GM20431 (cell line): Measurements from ENCODE around the gene EXOC7.
"Not testable (repeated sequence)": the region's sequence is repeated elsewhere in the genome, so short reads cannot be mapped to it uniquely, and the experiment has no call there.

Experiments used
- in situ Hi-C: fragments of 300-500 bp; cut with MseI, MboI; formaldehyde crosslinking; loops from one replicate; pipeline ENCODE4 v1.15.0; 2020; ENCODE audit warnings: low sequenced_read_pairs; ENCODE audit not compliant: unreplicated experiment

The EXOC7 gene

DNA sequence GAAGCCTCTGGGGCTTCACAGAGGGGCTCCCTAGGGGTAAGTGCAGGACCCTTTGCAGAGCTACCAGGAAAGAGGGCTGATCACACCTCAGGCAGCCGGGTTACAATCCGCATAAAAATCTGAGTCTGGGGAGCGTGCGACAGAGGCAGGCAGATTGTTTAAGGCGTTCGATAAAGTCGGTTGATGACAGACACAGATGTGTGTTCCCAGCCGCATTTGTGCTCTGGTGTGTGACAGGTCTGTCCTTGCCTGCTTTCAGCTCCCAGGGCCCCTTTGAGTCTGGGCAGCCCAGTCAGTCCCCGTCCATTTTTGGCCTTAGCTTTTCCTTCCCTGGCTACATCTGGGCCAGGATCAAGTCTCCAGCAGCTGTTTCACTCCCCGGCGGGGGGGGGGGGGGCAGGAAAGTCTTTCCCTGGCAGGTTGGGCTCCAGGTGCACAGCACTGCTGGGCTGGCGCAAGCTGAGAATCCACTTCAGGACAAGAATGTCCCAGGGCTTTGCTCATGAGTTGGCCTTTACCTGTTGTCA lies 25.9 kb downstream of the EXOC7 start:
- in situ Hi-C loops = no loop called here

DNA sequence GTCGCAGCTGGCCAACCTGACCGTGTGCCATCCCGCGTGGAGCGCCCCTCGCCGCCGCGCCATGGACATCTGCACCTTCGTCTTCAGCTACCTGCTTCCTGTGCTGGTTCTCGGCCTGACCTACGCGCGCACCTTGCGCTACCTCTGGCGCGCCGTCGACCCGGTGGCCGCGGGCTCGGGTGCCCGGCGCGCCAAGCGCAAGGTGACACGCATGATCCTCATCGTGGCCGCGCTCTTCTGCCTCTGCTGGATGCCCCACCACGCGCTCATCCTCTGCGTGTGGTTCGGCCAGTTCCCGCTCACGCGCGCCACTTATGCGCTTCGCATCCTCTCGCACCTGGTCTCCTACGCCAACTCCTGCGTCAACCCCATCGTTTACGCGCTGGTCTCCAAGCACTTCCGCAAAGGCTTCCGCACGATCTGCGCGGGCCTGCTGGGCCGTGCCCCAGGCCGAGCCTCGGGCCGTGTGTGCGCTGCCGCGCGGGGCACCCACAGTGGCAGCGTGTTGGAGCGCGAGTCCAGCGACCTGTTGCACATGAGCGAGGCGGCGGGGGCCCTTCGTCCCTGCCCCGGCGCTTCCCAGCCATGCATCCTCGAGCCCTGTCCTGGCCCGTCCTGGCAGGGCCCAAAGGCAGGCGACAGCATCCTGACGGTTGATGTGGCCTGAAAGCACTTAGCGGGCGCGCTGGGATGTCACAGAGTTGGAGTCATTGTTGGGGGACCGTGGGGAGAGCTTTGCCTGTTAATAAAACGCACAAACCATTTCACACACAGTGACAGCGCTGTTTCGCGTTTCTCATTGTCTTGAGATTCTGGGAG lies 26.6 kb downstream of the EXOC7 start:
- in situ Hi-C loops = no loop called here

DNA sequence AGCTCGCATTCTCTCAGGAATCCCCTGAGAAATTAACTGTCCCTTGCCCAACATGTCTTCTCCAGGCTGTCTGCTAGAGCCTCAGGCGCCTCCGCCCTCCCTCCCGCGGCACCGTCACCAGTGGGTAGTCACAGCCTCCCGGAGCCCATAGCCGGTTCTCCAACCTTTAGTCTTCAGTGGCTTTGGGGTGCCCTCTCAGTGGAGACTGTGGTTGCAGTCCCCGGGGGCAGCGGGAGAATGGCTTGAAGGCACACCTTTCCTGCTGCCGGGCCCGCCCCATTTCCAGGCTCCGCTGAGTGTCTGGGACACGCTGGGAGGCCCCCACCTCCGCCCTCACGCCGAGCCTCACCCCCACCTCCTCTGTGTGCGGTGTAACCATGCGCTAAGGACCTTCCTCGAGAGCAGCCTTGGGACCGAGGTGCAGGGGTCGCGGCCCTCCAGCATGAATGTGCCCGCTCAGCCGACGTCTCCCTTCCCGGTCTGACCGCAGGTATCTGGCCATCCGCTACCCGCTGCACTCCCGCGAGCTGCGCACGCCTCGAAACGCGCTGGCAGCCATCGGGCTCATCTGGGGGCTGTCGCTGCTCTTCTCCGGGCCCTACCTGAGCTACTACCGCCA lies 27.3 kb downstream of the EXOC7 start:
- in situ Hi-C loops = no loop called here

DNA sequence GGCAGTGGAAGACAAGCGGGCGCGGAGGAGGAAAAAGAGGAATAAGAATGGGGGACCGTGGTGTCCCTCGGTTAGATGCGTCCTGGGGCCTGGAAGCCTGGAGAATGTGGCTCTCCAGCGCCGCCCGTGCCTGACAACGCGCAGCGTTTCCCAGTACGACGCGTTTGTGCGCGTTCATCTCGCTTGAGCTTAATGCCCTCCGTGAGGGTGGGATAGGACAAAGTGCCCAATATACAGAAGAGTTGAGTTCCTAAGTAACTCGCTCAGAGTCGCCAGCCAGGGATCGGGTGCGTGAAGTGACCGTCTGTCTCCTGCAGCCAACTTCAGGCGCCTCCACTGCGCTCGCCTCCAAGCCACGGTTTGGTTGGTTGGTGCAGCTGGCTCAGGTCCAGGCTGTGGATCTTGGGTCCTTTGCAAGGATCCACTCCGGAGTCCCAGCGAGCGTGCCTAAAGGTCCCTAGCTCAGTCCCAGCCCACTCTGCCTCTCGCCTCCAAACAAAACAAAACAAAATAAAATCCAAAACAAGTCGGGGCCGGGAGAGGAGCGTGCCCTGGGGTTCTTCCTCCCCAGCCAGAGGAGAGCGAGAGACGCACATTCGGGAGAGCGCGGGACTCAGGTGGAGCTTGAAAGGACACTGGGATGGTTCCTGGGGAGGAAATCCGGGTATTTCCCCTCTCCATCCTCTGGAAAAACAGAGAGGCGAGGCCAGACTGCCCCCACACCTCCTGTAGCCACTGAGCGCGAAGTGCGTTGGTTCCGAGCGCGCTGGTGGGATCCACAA lies 28.0 kb downstream of the EXOC7 start:
- in situ Hi-C loops = no loop called here

DNA sequence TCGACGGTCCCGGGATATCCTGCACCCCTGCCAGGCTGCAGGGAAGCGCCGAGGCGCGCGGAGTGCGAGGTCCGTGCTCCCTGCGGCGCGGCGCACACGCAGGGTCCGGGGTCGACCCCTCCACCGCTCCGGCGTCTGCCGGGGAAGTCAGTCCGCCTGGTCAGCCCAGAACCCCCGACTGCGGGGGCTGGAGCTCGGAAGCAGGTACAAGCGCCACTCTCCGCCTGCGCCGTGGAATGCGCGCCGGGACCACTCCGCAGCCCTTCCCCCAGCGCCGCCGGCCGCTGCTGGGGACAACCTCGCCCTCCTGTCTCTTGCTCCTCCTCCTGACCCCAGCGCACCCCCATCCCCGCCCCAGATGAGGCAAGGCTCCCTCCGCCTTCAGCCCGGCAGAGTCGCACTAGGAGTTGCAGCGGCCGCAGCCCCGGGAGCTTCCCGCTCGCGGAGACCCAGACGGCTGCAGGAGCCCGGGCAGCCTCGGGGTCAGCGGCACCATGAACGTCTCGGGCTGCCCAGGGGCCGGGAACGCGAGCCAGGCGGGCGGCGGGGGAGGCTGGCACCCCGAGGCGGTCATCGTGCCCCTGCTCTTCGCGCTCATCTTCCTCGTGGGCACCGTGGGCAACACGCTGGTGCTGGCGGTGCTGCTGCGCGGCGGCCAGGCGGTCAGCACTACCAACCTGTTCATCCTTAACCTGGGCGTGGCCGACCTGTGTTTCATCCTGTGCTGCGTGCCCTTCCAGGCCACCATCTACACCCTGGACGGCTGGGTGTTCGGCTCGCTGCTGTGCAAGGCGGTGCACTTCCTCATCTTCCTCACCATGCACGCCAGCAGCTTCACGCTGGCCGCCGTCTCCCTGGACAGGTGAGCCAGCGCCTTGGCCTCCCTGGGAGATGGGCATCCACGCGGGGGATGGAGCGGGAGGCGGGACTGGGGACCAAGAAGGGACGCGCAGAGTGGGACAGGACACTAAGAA lies 28.9 kb downstream of the EXOC7 start, which contains the start of gene GALR2:
GALR2 (plus strand) TSS at position 392 of the 974 bp plus-strand sequence; CDS start at position 495, 103 bp downstream.
- in situ Hi-C loops = no loop called here

DNA sequence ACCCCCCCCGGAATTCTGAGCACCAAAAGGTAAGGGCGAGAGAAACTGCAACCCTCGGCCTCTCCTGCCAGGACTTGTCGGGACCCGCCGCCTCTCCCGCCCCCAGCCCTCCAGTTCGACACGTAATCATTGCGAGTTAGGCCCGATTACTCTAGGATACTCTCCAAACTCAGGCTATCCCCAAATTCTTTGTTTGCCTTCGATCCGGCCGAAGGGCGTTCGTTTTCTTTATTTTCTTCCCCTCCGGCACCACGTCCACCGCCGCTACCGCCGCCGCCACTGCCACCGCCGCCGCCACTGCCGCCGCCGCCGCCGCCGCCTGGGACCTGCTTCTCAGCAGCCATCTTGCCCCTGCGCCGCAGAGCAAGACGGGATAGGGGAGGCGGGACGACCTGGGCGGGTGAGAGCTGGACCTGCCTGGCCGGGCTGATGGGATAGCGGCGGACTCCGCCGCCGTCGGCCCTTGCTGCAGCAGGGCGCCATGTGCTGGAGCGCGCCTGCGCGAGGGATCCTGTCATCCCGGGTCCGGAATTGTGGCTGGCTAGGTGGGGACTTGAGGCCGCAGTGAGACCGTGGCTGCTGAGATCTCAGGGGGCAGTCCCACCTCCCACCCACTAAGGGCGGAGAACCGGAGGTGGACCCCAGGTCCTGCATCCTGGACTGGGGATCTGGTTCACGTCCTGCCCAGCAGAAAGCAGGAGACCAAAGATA lies 31.3 kb downstream of the EXOC7 start, which contains the start of gene SRP68:
SRP68 (minus strand) TSS at position 370 of the 711 bp plus-strand sequence; CDS start at position 344, 26 bp downstream.
- in situ Hi-C loops = no loop called here

DNA sequence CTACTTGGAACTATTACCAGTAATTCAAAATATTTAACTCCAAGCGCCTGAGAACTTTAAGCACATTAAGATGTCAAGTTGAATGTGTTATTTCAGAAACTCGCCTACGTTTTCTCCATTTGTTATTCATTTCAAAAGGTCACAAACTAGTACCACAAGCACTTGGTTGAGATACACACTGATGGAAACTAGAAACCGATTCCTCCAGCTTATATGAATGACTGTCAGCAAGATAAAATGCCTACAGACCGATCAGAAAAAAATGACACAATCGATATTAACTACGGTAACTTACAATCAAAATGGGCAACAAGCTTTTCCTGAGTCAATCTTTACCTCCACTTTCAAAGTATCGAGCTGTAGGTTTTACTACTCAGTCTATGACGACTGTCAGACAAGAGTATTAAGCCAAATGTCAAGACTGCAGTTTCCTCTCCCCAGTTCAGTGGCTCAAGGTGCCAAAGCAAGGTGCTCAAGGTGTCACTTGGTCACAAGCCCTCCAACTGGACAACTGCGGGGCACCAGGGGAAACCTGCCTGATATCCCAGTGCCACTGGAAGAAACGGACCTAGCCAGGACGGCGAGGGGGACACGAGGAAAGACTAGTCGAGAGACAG lies 31.9 kb downstream of the EXOC7 start:
- in situ Hi-C loops = no loop called here

DNA sequence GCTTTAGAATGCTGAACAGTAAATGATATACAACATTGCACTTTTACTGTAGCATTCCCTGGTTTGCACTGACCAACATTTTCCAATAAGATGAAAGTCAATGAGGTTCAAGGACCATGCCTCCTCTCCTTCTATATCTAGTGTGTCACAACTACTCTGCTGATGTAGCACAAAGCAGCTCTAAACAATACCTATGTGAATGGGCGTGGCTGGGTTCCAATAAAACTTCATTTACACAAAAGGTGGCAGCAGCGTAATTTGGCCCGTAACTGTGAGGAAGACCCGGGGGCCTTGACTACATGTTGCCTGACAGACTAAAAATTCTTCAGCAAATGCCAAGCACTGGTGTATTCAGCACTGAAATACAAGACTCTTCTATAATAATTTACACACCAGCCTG lies 37.8 kb downstream of the EXOC7 start:
- in situ Hi-C loops = no loop called here

DNA sequence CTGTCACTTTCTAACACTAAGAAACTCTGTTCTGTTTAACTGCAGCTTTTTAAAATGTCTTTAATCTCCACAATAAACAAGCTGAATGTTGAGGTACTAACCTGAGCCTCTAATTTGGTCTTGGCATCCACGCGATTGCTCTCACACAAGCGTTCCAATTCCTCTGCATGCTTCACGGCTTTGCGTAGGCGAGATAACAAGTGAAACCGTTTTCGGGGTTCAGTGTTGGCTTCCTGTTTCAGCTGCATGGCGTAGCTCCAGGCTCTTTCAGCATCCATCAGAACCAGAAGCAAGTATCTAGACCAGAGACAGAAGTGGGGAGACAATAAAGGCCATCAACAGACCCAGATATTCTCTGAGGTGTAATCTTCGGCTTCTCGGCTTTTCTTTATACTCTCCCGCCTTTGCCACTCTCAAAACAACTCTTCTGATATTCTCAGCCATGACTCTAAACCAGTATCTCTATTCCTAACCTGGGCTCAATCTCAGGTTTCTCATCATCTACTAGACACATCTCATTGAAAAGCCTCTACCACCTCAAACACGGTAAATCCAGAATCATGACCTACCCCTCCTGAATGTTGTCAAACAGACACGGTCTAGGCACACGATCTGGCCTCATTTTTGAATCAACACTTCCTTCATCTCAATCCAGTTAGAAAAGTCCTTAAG lies 39.6 kb downstream of the EXOC7 start:
- in situ Hi-C loops = no loop called here

DNA sequence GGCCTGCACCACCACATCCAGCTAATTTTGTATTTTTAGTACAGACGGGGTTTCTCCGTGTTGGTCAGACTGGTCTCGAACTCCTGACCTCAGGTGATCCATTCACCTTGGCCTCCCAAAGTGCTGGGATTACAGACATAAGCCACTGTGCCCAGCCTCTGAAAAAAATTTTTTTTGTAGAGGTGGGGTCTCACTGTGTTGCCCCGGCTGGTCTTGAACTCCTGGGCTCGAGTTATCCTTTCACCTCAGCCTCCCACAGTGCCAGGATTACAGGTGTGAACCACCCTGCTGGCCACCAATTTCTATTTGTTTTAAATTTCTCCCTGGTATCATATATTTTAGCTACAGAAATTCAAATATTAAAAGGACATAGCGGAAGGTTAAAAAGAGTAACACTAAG lies 45.3 kb downstream of the EXOC7 start:
- in situ Hi-C loops = not testable (repeated sequence)

DNA sequence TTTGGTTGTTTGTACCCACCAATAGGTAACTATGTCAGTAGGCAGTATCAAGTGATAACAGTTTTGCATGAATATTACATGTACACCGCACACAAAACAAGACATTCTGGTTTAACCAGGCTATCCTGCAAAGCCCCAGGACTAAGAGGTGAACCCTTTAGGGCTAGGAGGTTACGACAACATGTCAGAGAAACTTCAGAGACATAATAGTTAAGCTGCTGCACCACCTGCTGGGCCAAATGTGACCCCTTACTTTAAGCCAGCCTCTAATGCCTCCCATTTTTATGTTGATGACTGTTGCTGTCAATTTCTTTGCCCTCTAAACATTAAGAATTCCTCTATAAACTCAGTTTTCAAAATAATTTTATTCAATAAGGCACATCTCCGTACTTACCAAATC lies 46.7 kb downstream of the EXOC7 start:
- in situ Hi-C loops = no loop called here

DNA sequence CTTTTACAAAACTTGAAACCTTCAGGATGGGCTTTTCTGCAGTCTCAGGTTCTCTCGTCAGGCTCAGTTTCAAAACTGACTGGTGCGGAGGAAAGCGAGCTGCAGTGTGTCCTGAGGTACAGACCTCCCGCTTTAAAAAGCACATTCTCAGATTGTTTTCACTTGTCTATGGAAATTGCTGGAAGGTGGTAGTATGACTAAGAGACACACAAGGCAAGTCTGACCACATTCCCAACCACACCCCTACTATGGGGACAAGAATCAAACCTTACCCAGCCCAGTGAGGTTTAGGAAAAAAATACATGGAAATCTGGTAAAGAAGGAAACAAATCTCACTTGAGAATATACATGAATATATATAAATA lies 49.5 kb downstream of the EXOC7 start:
- in situ Hi-C loops = no loop called here

DNA sequence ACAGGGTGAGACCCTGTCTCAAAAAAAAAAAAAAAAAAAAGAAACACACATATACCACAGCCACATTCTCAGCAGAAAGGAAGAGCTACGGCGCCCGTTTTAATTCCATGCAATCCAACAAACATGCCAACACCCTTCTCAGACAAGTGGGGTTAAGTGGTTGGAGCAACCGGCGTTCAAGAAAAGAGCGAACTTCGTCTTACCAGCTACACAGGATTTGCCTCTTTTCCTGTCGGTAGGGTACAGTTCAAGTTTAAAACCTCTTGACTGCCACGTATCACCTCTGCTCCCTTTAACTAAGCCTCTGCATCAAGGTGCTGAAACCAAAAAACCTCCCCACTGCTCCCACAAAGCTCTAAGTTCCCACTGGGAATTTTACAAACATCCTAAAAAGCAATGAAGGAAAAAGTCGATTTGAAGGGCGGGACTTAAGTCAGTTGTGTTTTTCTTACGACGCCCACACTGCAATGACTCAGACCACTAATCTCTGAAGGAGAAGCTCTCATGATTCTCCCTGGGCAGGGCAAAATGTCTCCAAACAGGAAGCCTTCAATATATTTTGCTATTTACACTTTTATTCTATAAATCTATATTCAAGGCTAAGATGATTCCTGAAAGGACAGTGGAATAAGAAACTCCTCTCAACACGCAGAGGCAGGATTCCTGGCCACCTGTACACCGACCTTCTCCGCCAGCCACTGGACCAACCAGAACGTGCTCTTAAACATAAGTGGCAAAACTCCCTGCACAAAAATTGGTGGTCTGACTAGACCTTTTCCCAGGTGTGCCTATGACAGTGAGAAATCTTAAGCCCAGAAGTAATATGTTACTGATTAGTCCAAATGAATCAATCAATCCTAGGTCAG lies 50.1 kb downstream of the EXOC7 start:
- in situ Hi-C loops = no loop called here

DNA sequence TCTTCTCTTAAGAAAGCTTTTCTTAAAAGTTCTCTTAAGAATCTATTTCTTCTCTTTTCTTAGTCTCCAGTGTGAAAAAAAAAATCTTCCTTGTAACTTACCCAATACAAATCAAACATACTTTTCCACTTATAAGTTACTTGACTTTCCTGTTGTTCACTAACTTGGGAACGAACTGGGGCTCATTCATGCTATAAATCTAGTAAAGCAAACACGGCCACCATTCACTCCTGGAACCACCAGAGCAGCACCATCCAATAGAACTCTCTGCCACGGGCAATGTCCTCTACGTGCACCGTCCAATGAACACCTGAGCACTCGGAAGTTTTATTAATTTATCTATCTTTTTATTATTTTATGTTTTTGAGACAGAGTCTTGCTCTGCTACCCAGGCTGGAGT lies 52.0 kb downstream of the EXOC7 start:
- in situ Hi-C loops = no loop called here

DNA sequence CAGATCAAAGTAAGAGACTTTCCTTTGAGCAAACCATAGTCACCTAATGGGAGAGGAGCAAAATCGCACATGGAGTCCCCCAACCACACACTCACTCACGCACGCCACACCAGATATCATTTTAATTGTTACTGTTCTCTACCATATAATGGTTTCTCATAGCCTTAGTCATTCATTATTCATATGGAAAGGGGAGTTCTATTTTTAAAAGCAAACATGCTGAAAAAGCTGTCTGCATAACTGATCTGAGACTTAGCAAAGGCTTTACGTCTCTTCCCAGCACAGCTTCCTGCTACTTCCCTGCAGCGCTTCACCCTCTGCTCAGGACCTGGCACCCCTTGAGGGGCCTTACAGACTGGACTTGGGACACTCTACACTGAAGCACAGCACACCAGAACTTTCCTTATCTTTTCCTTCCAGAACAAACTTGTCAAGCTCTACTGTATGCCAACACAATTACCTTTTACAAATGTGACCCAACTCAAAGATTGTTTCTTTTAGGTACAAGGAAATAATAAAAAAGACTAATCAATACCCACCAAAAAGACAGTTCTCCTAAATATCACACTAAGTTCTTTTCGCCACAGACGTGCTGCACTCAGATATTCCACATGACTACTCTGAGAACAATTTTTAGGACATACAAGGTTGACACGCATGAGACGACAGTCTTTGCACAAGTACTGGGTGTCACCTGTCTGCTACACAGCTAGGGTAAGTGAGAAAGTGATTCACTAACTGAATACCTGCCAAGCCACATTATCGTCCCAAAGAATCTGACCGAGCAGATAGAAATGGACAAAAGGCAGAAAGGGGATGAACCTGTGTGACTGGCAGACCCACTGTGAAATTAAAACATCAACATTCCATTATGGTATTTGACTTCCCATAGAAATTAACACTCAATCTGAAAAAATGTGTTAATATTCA lies 52.8 kb downstream of the EXOC7 start:
- in situ Hi-C loops = no loop called here
